HCT116 (cell line): ENCODE measurements around the gene SOWAHC.

Experiments
- CBX3 ChIP-seq: IDR thresholded peaks from 2 replicates; pipeline ENCODE4 v1.6.1; 2012; ENCODE audit warnings: low read depth
- CTCF ChIP-seq, 3 experiments: fragments of 200-600 bp in 1 of 3; sonication (generic) in 1 of 3; IDR thresholded peaks in 2 of 3; conservative IDR thresholded peaks in 1 of 3; 2 replicates each; pipeline ENCODE4 v1.5.1; 2012 to 2017; ENCODE audit warnings: low read depth in 2 of 3, low read length in 2 of 3, antibody characterized with exemption in 1 of 3, borderline replicate concordance in 1 of 3, control low read depth in 1 of 3, mild to moderate bottlenecking in 1 of 3, mixed read lengths in 1 of 3, mixed run types in 1 of 3, moderate library complexity in 1 of 3; ENCODE audit not compliant: insufficient read depth in 1 of 3
- EZH2 ChIP-seq: fragments of 200-600 bp; sonication (generic); IDR thresholded peaks from 2 replicates; pipeline ENCODE4 v1.6.1; 2017; ENCODE audit warnings: antibody characterized with exemption, mixed run types
- EZH2phosphoT487 ChIP-seq: fragments of 200-600 bp; IDR thresholded peaks from 2 replicates; pipeline ENCODE4 v1.6.1; 2018; ENCODE audit warnings: antibody characterized with exemption, borderline replicate concordance
- JUND ChIP-seq: IDR thresholded peaks from 2 replicates; pipeline ENCODE4 v1.6.1; 2012
- MAX ChIP-seq: IDR thresholded peaks from 2 replicates; pipeline ENCODE4 v1.6.1; 2012
- POLR2A ChIP-seq: IDR thresholded peaks from 2 replicates; pipeline ENCODE4 v1.7.0; 2011; ENCODE audit warnings: borderline replicate concordance; ENCODE audit not compliant: insufficient read depth, insufficient read length; ENCODE audit errors: extremely low read depth
- RAD21 ChIP-seq: IDR thresholded peaks from 2 replicates; pipeline ENCODE4 v1.6.1; 2012; ENCODE audit warnings: low read depth, mild to moderate bottlenecking
- SP1 ChIP-seq: IDR thresholded peaks from 2 replicates; pipeline ENCODE4 v1.6.1; 2012; ENCODE audit warnings: low read depth
- YY1 ChIP-seq: IDR thresholded peaks from 2 replicates; pipeline ENCODE4 v1.6.1; 2011; ENCODE audit warnings: low read length, low read depth, moderate library complexity, mild to moderate bottlenecking; ENCODE audit not compliant: insufficient replicate concordance; ENCODE audit errors: extremely low read depth
- ZBTB33 ChIP-seq: IDR thresholded peaks from 2 replicates; pipeline ENCODE4 v1.6.1; 2011; ENCODE audit warnings: mild to moderate bottlenecking, low read length, moderate library complexity; ENCODE audit not compliant: insufficient replicate concordance; ENCODE audit errors: extremely low read depth

GRCh38 chr2:109630441-109631430 lies 16.6 kb downstream of the SOWAHC start:
- no peak for TF ChIP-seq SP1
- no peak for TF ChIP-seq JUND
- TF ChIP-seq POLR2A: no peak
- TF ChIP-seq RAD21: no peak
- TF ChIP-seq ZBTB33: no peak
- no peak for TF ChIP-seq MAX
- no peak for TF ChIP-seq CTCF (IDR thresholded peaks at IDR 0.05 in 2 of 3, conservative IDR thresholded peaks at IDR 0.05 in 1 of 3; ENCODE audit: borderline replicate concordance in 1 of 3, insufficient read depth in 1 of 3, low read depth in 2 of 3, low read length in 2 of 3)
- TF ChIP-seq EZH2phosphoT487: no peak
- TF ChIP-seq YY1: no peak
- TF ChIP-seq EZH2: no peak
- TF ChIP-seq CBX3: no peak
